Mesenchymal stem cell (in vitro differentiated cells and primary cell): Measurements from ENCODE around the gene SRGAP2C.
"Not testable (repeated sequence)": the region's sequence is repeated elsewhere in the genome, so short reads cannot be mapped to it uniquely, and the experiment has no call there.

Source experiments
- DNase-seq: peaks from one replicate; pipeline ENCODE4 v3.0.0-alpha.2; 2013
- H2AFZ ChIP-seq: one replicate; pipeline ENCODE4 v1.6.1; 2013; ENCODE audit warnings: low read depth, mild to moderate bottlenecking, control low read depth, inconsistent platforms, low read length, moderate library complexity
- H2AK5ac ChIP-seq: 2 replicates; pipeline ENCODE4 v1.6.1; 2013; ENCODE audit warnings: low read length, moderate library complexity, mild to moderate bottlenecking, inconsistent platforms; ENCODE audit not compliant: severe bottlenecking
- H2BK120ac ChIP-seq: one replicate; pipeline ENCODE4 v1.6.1; 2013; ENCODE audit warnings: low read depth, mild to moderate bottlenecking, inconsistent platforms, low read length, moderate library complexity
- H2BK12ac ChIP-seq, 2 experiments: one replicate each; pipeline ENCODE4 v1.6.1; 2013; ENCODE audit warnings: inconsistent platforms in 2 of 2, low read length in 2 of 2, mild to moderate bottlenecking in 2 of 2, moderate library complexity in 2 of 2, control low read depth in 1 of 2
- H2BK15ac ChIP-seq: one replicate; pipeline ENCODE4 v1.6.1; 2013; ENCODE audit warnings: mild to moderate bottlenecking, low read depth, inconsistent platforms; ENCODE audit not compliant: poor library complexity, severe bottlenecking
- H2BK5ac ChIP-seq: 2 replicates; pipeline ENCODE4 v1.6.1; 2013; ENCODE audit warnings: low read depth, mild to moderate bottlenecking, low read length, control low read depth, inconsistent platforms; ENCODE audit not compliant: poor library complexity, severe bottlenecking
- H3K14ac ChIP-seq, 2 experiments: one replicate each; pipeline ENCODE4 v1.6.1; 2013; ENCODE audit warnings: inconsistent platforms in 2 of 2, low read length in 2 of 2, control low read depth in 1 of 2, mild to moderate bottlenecking in 1 of 2, moderate library complexity in 1 of 2
- H3K18ac ChIP-seq, 2 experiments: one replicate each; pipeline ENCODE4 v1.6.1; 2013; ENCODE audit warnings: inconsistent platforms in 2 of 2, low read length in 2 of 2, control low read depth in 1 of 2, low read depth in 1 of 2, mild to moderate bottlenecking in 1 of 2
- H3K23ac ChIP-seq, 2 experiments: one replicate each; pipeline ENCODE4 v1.6.1; 2013; ENCODE audit warnings: inconsistent platforms in 2 of 2, low read length in 2 of 2, mild to moderate bottlenecking in 2 of 2, moderate library complexity in 2 of 2, control low read depth in 1 of 2
- H3K27ac ChIP-seq: 2 replicates; pipeline ENCODE4 v1.5.1; 2013; ENCODE audit warnings: mild to moderate bottlenecking, moderate library complexity, low read length, control low read depth, inconsistent platforms; ENCODE audit not compliant: poor library complexity, severe bottlenecking
- H3K27me3 ChIP-seq, 2 experiments: 2 replicates each; pipeline versions ENCODE4 v1.6.1 to v1.7.0; 2013; ENCODE audit warnings: low read length in 2 of 2, mild to moderate bottlenecking in 2 of 2, moderate library complexity in 2 of 2, control low read depth in 1 of 2, inconsistent platforms in 1 of 2; ENCODE audit not compliant: control insufficient read depth in 1 of 2, insufficient read depth in 1 of 2
- H3K36me3 ChIP-seq, 2 experiments: 2 replicates each; pipeline versions ENCODE4 v1.6.1 to v1.7.0; 2013; ENCODE audit warnings: low read length in 2 of 2, control low read depth in 1 of 2, inconsistent platforms in 1 of 2, low read depth in 1 of 2, mild to moderate bottlenecking in 1 of 2; ENCODE audit not compliant: insufficient read depth in 2 of 2, control insufficient read depth in 1 of 2
- H3K4ac ChIP-seq, 2 experiments: one replicate each; pipeline ENCODE4 v1.6.1; 2013; ENCODE audit warnings: inconsistent platforms in 2 of 2, low read length in 2 of 2, mild to moderate bottlenecking in 2 of 2, moderate library complexity in 2 of 2, control low read depth in 1 of 2, low read depth in 1 of 2
- H3K4me1 ChIP-seq: 2 replicates; pipeline ENCODE4 v1.6.1; 2013; ENCODE audit warnings: low read depth, low read length, control low read depth; ENCODE audit not compliant: control insufficient read depth, insufficient read depth
- H3K4me2 ChIP-seq: 2 replicates; pipeline ENCODE4 v1.6.1; 2013; ENCODE audit warnings: low read length, mild to moderate bottlenecking, inconsistent platforms; ENCODE audit not compliant: poor library complexity, severe bottlenecking
- H3K4me3 ChIP-seq, 2 experiments: 2 replicates each; pipeline versions ENCODE4 v1.5.1 to v1.7.0; 2013; ENCODE audit warnings: low read length in 2 of 2, mild to moderate bottlenecking in 2 of 2, control low read depth in 1 of 2, low read depth in 1 of 2; ENCODE audit not compliant: insufficient read depth in 1 of 2
- H3K79me1 ChIP-seq: replicated peaks from 2 replicates; pipeline ENCODE4 v1.6.1; 2013; ENCODE audit warnings: mild to moderate bottlenecking, control low read depth, low read length, inconsistent platforms; ENCODE audit not compliant: poor library complexity, severe bottlenecking
- H3K9ac ChIP-seq: 2 replicates; pipeline ENCODE4 v1.7.0; 2013; ENCODE audit warnings: mild to moderate bottlenecking, low read length, moderate library complexity
- H3K9me3 ChIP-seq: 2 replicates; pipeline ENCODE4 v1.7.0; 2013; ENCODE audit warnings: mild to moderate bottlenecking, low read length; ENCODE audit not compliant: control insufficient read depth
- H4K8ac ChIP-seq: one replicate; pipeline ENCODE4 v1.6.1; 2013; ENCODE audit warnings: inconsistent platforms, mild to moderate bottlenecking, low read length, moderate library complexity
- H4K91ac ChIP-seq: one replicate; pipeline ENCODE4 v1.6.1; 2013; ENCODE audit warnings: mild to moderate bottlenecking, low read length, inconsistent platforms
- WGBS: methylation state at CpG from one replicate; pipeline ENCODE4 v1.1.7; 2013; ENCODE audit warnings: mixed read lengths; 5-methylcytosine and 5-hydroxymethylcytosine counted together

Gene SRGAP2C

DNA sequence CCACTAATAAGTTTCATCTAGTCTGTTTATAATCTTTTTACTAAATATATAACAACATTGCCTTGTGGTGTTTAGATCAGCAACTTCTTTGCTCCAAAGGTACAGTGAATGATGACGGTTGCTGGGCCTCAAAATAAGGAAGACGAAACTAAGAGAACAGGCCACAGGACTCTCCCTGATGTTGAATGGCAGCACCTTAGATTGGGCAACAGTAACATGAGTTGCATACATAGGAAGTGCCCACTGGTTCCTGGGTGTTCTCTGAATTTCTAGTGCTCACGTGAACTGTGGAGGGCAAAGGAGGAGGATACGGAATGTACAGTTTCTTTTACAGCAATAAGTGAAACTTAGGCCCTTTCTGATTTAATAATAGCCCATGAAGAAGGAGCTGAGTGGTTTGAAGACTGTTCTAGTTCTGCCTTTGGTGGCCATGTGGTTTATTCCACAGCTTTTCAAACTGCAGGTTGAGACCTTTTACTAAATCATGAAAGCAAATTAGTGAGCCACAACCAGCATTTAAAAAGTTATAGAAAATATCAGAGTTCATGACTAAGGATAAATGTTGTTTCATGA lies 86.5 kb downstream of the SRGAP2C start:
- not testable (repeated sequence) for H2AFZ ChIP-seq, H3K36me3 ChIP-seq, H3K4ac ChIP-seq, H3K4me1 ChIP-seq, H3K4me3 ChIP-seq, H4K91ac ChIP-seq, H3K23ac ChIP-seq, H3K14ac ChIP-seq, H2BK12ac ChIP-seq, H3K18ac ChIP-seq, H2BK15ac ChIP-seq, H3K4me2 ChIP-seq, H2AK5ac ChIP-seq, H3K27ac ChIP-seq, H2BK120ac ChIP-seq, H3K9me3 ChIP-seq, H3K79me1 ChIP-seq, H3K27me3 ChIP-seq, H3K9ac ChIP-seq, DNase-seq, H2BK5ac ChIP-seq, H4K8ac ChIP-seq
- no CpG with 5 or more reads among the region's 4 CpGs for WGBS

DNA sequence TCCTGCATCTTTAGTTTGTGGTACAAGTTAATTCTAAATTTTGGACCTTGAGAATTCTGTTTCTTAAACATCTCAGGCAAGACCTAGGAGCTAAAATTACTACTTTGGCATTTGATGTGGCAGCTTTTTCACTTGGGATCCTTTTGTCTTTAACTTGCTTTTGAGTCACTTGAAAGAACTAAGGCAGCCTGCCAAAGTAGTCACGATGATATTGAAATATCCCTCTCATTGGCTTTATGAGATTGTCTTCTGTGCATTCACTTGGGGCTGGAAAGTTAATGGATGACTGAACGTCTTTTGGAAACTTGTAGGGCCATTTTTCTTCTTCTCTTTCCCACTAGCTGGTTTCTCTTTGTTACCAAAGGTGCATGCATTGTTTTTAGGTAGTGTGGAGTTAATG lies 90.7 kb downstream of the SRGAP2C start:
- H3K79me1 ChIP-seq, H3K4ac ChIP-seq, H2AFZ ChIP-seq: not testable (repeated sequence)

DNA sequence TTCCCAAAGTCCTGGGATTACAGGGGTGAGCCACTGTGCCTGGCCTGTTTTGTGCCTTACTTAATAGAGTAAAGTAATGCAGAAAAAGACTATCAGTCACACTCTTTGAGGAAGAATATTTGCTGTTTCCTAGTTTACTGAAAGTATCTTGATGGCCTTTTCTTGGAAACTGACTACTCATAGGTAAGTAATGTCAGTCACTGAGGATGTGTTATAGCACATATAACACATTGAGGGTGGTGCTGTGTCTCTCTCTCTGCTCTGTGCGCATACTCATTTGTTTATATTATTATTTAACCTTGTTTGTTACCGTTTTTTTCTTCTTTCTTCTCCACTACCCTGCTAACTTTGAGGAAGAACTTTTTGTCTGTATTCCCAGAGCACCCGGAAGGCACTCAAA lies 93.4 kb downstream of the SRGAP2C start:
- not testable (repeated sequence) for H2AFZ ChIP-seq, H4K8ac ChIP-seq, H3K4me1 ChIP-seq, H3K4ac ChIP-seq, H3K36me3 ChIP-seq, H3K9ac ChIP-seq, H3K4me3 ChIP-seq, H2BK5ac ChIP-seq, DNase-seq, H3K23ac ChIP-seq, H4K91ac ChIP-seq, H3K18ac ChIP-seq, H2BK15ac ChIP-seq, H2BK120ac ChIP-seq, H3K27ac ChIP-seq, H3K4me2 ChIP-seq, H3K27me3 ChIP-seq, H3K14ac ChIP-seq, H3K9me3 ChIP-seq, H2AK5ac ChIP-seq, H3K79me1 ChIP-seq, H2BK12ac ChIP-seq
- WGBS, result no CpG with 5 or more reads among the region's 3 CpGs

More for the DNA sequence above, 90.7 kb downstream of the SRGAP2C start:
- not testable (repeated sequence) for H4K91ac ChIP-seq, H3K4me1 ChIP-seq, H3K9me3 ChIP-seq, H2AK5ac ChIP-seq, H3K4me3 ChIP-seq, H2BK15ac ChIP-seq, H3K36me3 ChIP-seq, H3K9ac ChIP-seq, H2BK12ac ChIP-seq, H3K14ac ChIP-seq, H3K27me3 ChIP-seq, H4K8ac ChIP-seq, DNase-seq, H3K4me2 ChIP-seq, H2BK120ac ChIP-seq, H2BK5ac ChIP-seq, H3K18ac ChIP-seq, H3K27ac ChIP-seq, H3K23ac ChIP-seq
- WGBS, result no CpG with 5 or more reads among the region's 2 CpGs

DNA sequence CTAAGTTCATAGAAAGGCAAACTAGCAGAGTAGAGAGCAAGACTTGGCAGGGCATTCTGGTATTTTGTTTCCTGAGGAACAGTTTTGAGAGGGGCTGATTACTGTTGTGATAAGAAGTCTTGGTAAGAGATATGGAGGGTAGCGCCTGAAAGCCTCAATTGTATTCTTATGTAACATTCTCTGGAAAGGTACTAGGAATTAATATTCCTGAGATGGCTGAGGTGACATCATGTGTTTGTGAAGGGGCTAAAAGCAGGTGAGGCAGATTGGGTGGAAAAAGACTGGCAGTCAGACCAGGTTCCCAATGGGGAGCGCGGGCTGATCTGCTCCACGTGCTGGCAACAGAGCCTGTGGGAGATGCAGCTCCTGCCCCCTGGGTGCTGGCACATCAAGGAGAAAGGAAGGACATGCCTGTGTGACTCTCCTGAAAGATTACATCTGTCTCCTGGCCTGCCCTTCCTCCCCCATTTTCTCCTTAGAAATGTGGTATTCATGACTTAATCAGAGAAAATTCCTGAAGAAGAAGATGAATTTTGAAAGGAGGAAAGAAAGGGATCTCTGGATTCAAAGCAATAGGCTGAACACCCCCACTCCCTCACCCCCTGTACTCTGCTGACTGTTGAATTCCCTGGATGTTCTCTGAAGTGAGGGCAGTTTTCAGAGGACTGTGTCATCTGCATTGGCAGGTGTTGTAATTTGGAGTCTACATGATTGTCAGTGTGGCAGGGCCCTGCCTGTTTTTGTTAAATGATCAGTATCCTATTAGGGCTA lies 94.2 kb downstream of the SRGAP2C start:
- not testable (repeated sequence) for H4K8ac ChIP-seq, H2BK12ac ChIP-seq, DNase-seq, H3K79me1 ChIP-seq, H2BK15ac ChIP-seq, H3K23ac ChIP-seq, H2AFZ ChIP-seq, H3K4me2 ChIP-seq, H3K27me3 ChIP-seq, H3K27ac ChIP-seq, H3K9me3 ChIP-seq, H3K36me3 ChIP-seq, H3K9ac ChIP-seq, H2BK120ac ChIP-seq, H3K4me3 ChIP-seq, H3K4ac ChIP-seq, H3K18ac ChIP-seq, H2BK5ac ChIP-seq, H4K91ac ChIP-seq, H2AK5ac ChIP-seq, H3K4me1 ChIP-seq, H3K14ac ChIP-seq
- WGBS, result no CpG with 5 or more reads among the region's 4 CpGs
